Raji (cell line): Measurements from ENCODE around the gene PRB3.

Source experiments
- POLR2A ChIP-seq: IDR thresholded peaks from 2 replicates; pipeline ENCODE4 v1.6.1; 2011; ENCODE audit warnings: low read depth, low read length, control low read depth; ENCODE audit not compliant: insufficient read depth

The PRB3 gene

DNA sequence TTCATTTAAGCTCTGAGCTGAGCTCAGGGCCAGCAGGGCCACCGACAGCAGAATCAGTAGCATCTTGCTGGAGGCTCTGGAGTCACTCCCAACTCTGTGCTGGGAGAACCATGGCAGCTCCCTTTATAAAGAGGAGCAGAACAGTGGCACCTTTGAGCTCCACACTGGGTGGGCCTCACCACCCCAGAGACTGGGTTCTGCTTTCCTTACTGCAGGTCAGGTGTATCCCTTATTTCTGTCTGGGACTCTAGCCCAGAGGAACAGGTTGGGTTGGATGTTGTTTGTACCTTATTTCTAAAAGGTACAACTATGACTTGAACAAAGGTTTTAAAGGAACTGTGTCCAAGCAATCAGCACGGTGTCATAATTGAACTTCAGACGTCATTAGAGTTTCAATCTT, at the start of gene PRB3:
TSS of gene PRB3 (minus strand) at position 101 of the 400 bp plus-strand sequence. CDS start at position 63, 38 bp downstream.
- TF ChIP-seq POLR2A: no peak

DNA sequence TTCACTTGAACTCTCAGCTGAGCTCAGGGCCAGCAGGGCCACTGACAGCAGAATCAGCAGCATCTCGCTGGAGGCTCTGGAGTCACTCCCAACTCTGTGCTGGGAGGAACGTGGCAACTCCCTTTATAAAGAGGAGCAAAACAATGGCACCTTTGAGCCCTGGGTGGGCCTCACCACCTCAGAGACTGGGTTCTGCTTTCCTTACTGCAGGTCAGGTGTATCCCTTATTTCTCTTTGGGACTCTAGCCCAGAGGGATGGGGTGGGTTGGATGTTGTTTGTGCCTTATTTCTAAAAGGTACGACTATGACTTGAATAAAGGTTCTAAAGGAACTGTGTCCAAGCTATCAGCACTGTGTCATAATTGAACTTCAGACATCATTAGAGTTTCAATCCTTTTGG, 40.8 kb upstream of the PRB3 start, which contains the start of gene PRB4:
TSS of gene PRB4 (minus strand) at position 101 of the 400 bp plus-strand sequence. CDS start at position 63, 38 bp downstream.
- TF ChIP-seq POLR2A: no peak

DNA sequence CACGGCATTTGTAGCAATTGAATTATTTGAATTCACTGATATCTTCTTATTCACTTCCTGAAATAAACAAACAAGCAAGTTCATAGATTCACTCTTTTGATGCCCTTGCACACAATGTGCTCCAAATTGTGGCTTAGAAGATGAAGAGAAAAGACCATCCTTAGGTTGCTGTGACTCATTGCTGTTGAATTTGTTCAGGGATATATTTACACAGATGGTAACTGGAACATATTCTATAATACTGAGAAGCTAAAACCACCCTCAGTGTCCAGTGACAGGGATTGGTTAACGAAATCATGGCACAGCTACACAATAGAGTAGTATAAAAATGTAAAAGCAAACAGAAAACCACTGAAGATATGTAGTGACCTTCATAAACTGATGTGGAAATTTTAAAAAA, 37.6 kb upstream of the PRB3 start:
- TF ChIP-seq POLR2A: no peak

DNA sequence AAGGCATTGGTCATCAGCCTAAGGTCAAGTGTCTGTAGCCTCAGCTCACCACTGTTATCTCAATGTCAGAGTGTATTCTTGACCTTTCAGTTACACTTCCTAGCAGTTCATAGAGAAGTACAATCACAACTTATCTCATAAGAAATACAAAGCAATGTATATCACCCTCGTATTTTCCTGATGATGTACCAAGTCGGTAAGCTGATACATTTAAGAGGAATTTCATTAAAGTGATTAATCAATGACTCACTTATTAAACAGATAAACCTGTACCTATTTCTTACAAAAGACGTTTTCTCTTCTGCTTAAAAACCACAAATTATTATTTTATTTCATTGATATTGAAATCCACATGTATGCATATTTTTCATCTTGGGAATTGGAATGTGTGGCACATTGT, 3.9 kb upstream of the PRB3 start:
- no peak for TF ChIP-seq POLR2A

DNA sequence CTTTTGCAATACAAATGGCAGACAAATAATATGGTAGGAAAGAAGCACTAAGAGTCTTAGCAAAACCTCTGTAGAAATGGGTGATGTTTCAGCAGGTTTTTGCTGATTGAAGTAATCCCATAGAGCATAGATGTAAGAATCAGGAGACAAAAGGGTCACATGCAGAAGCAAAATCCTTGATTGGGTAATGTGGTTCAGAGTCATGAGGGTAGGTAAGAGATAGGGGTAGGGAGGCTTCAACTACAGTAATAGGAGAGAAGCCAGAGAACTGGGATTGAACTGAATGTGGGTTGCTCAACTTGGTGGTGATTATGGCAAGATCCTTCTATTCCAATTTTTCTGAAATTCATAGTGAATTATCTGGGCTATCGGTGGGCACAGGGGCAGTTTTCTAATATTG, 5.0 kb downstream of the PRB3 start:
- TF ChIP-seq POLR2A: no peak

DNA sequence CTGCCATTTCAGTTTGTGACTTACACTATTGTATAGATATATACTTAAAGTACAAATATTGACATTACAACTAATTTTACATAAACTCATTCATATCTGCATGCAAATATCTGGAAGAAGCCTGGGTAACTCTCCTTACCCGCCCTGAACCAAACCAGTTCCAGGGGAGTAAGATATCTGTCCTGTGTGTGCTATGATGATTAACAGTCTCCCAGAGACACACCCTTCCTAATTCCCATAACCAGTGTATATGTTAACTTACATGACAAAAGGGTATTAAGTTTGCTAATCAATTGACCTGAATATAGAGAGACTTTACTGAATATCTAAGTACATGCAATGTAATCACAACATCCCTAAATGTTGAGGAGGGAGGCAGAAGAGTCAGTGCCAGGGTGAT, 23.0 kb downstream of the PRB3 start:
- no peak for TF ChIP-seq POLR2A

DNA sequence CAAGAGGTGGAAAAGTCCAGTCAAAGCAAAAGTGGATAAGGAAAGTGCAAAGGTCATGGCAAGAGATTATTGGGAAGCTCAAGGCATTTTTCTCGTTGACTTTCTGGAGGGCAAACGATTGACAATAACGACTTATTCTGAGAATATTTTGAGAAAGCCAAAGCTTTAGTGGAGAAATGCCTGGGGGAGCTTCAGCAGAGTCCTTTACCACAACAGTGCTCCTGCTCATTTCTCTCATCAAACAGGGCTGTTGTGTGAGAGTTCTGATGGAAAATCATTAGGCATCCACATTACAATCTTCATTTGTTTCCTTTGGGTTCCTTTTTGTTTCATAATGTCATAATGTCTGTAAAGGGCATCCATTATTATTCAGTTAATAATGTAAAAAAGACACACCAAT, 26.9 kb downstream of the PRB3 start:
- no peak for TF ChIP-seq POLR2A

DNA sequence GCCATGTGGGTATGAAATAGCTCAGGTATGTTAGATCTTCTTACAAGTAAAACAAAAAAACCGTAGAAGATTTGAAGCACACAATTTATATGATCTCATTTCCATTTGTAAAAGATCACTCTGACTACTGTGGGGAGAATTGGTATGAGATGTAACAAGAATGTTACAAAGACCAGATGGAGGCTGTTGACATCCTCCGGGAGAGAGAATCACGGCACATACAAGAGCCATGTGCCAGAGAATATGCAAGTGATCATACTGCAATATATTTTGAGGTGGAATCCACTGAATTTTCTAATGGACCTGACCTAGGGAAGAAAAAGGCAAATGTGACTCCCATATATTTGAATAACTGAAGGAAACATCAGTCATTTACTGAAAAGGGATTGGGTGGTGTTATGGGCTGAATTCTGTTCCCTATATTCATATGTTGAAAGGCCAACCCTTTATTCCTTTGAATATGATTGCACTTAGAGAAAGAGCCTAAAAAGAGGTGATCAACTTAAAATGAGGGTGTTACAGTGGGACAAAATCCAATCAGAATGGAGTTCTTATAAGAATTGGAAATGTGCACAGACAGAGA, 29.1 kb downstream of the PRB3 start:
- TF ChIP-seq POLR2A: no peak

DNA sequence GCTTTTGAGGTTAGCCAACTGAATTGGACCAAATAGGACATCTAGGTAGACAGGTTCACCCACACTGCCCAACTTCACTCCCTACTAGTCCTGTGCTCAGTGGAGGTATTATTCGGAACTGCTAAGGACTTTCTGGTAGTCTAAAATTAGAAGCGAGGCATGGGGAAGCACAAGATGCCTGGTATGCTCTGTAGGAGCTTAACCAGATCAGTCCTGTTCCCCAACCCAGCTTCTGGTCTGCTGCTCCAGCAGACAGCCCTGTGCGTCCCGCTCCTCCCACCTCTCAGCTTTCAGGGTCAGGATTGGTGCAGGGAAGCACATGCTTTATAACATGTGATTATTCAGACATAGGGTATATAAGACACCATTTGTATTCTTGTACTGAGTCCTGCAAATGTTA, 31.2 kb downstream of the PRB3 start:
- TF ChIP-seq POLR2A: no peak

DNA sequence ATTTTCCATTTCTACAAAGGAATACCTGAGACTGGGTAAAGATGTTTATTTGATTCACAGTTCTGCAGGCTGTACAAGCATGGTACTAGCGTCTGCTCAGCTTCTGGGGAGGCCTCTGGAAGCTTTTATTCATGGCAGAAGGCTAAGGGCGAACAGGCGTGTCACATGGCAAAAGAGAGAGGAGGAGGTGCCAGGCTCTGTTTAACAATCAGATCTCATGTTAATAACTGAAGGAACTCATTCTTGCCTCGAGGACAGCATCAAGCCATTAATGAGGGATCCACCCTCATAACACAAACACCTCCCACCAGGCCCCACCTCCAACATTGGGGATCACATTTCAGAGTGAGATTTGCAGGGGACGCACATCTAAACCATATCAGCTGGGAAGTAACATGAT, 36.0 kb downstream of the PRB3 start:
- no peak for TF ChIP-seq POLR2A

DNA sequence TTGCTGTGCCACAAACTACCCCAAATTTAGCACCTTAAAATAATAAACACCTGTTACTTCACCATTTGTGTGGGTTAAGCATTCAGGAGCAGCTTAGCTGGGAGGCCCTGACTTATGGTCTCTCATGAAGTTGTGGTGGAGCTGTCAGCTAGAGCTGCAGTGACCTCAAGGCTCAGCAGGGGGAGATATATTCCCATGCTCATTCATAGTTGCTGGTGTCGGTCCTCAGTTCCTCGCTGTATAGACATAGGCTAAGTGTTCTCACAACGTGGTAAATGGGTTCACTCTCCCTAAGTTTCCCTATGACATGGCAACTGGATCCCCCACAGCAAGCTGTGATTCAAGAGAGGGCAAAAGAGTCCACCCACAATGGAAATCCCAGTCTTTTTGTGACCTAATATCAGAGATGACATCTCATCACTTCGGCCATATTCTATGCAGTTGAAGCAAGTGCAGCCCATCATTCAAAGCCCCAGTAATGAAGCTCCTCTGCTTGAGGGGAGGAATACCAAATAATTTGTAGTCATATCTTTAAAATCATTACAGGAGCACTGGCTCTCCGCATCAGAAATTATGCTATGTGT, 41.1 kb downstream of the PRB3 start:
- TF ChIP-seq POLR2A: no peak

DNA sequence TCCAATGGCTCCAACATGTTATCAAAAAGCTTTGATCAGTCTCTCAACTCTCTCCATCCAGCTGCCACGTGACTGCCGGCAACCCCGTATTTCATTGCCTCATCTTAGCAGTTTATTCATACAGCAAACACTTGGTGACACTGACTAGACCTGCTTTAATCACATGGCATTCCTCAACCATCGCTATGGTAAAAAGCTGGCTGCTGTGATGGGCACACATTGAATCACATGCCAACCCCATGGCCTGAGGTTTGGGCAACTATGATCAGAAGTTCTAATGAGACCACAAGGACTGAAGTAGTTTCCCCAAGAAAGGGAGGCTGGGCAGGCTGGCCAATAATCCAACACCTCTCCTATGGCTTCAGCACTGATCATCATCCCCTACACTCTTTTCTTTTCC, 42.1 kb downstream of the PRB3 start:
- TF ChIP-seq POLR2A: no peak
